BJ (cell line): ENCODE measurements around the gene OR51I2. TPM values are rescaled to one million over a fixed set of nuclear protein-coding genes. Genes with fewer than 3 reads are reported as not detected.

ENCODE experiments used
- CTCF ChIA-PET: fragments of 350-600 bp; formaldehyde crosslinking; extraction: SDS; loops from one replicate; lab custom pipeline; 2021; ENCODE audit warnings: antibody characterized with exemption, inconsistent platforms; lab: Yijun Ruan, JAX
- POLR2A ChIA-PET: fragments of 300-600 bp; sonication (Branson Sonifier 250); formaldehyde crosslinking; extraction: SDS; loops from one replicate; lab custom pipeline; 2021; ENCODE audit warnings: antibody characterized with exemption; lab: Charles Lee
- DNase-seq: peaks from one replicate; pipeline ENCODE4 v3.0.0-alpha.2; 2011; ENCODE audit warnings: low read depth
- H3K27me3 ChIP-seq: 2 replicates; pipeline ENCODE4 v1.6.0; 2011; ENCODE audit warnings: low read length; ENCODE audit not compliant: control insufficient read depth, insufficient read depth
- H3K36me3 ChIP-seq: 2 replicates; pipeline ENCODE4 v1.5.1; 2011; ENCODE audit warnings: low read length; ENCODE audit not compliant: control insufficient read depth, insufficient read depth
- H3K4me3 ChIP-seq: 2 replicates; pipeline ENCODE4 v1.5.1; 2011; ENCODE audit warnings: low read depth, mild to moderate bottlenecking, control low read depth, low read length
- polyA plus RNA-seq: library from polyadenylated mRNA; depleted of rRNA; stranded (reverse); fragments of >200 nt; gene quantifications from 2 replicates; pipeline ENCODE4 v1.2.3, GENCODE V29; 2011
- TF ChIP-seq, protein P1 (sequence below): IDR thresholded peaks from 2 replicates; pipeline ENCODE4 v1.5.1; 2011; ENCODE audit warnings: low read depth, mild to moderate bottlenecking, control low read depth, inconsistent platforms, low read length, moderate library complexity; ENCODE audit not compliant: insufficient read depth

OR51I2 gene
- polyA plus RNA-seq, 1 experiment: not detected

DNA sequence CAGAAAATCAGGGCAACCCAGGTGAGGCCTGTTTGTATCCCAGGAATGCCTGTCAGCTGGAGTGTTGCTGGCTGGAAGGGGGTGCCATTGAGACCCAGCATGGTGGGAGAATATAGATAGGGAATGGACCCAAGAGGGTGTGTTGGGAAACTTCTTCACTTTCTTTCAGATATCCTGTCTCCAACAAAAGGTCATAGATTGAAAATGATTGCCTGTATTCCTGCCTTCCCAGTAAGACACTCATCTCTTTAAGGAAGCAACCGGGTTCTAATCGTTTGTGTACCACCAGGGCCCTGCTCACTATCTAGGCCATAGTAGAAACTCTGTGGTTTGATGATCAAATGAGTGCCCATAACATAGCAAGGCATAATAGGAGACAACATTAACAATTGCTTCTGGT is 7.7 kb upstream of the OR51I2 start, which contains the start of gene OR51I1:
TSS of gene OR51I1 (minus strand) at position 101 of the 400 bp plus-strand sequence. CDS start at position 101, 0 bp downstream.
- no peak for DNase-seq
- TF ChIP-seq, protein P1, sequence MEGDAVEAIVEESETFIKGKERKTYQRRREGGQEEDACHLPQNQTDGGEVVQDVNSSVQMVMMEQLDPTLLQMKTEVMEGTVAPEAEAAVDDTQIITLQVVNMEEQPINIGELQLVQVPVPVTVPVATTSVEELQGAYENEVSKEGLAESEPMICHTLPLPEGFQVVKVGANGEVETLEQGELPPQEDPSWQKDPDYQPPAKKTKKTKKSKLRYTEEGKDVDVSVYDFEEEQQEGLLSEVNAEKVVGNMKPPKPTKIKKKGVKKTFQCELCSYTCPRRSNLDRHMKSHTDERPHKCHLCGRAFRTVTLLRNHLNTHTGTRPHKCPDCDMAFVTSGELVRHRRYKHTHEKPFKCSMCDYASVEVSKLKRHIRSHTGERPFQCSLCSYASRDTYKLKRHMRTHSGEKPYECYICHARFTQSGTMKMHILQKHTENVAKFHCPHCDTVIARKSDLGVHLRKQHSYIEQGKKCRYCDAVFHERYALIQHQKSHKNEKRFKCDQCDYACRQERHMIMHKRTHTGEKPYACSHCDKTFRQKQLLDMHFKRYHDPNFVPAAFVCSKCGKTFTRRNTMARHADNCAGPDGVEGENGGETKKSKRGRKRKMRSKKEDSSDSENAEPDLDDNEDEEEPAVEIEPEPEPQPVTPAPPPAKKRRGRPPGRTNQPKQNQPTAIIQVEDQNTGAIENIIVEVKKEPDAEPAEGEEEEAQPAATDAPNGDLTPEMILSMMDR: no peak
- ChIA-PET CTCF (no interaction called here), POLR2A (no interaction called here)
- Histone ChIP-seq H3K36me3 (no peaks in the 10 kb centered on the region), H3K4me3 (no peak within 1 kb of the TSS), H3K27me3 (no peaks in the 10 kb centered on the region)

DNA sequence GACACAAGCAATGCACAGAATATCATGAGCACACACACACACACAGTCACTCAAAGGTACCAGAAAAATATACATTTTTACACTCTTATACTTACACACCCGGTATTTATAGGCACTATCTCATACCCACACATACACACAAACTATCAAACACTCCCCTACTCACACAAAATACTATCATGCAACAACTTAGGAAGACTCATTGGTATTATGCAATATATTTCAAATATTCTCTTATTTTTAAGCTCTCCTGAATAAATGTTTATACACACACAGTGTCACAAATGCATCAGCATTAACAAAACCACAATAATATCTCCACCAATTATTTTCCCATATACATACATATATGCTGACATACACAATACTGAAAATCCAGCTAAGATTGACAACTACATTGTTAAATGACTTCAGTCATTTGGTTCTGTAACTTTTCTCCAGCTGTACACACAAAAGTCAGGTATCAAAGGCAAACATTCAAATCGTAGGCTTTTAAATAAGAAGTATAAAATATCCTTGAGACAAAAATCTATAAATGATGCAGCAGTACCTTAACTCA is 5.2 kb upstream of the OR51I2 start:
- TF ChIP-seq, protein P1: no peak
- Histone ChIP-seq H3K27me3 (no peaks in the 10 kb centered on the region), H3K4me3 (no peak overlapping the region), H3K36me3 (no peaks in the 10 kb centered on the region)
- no peak for DNase-seq
- ChIA-PET CTCF (no interaction called here), POLR2A (interaction anchor here (0.6 kb wide), 1 partner anchor 9 kb away, joined by 4 read pairs; no protein-coding TSS in a partner anchor)

DNA sequence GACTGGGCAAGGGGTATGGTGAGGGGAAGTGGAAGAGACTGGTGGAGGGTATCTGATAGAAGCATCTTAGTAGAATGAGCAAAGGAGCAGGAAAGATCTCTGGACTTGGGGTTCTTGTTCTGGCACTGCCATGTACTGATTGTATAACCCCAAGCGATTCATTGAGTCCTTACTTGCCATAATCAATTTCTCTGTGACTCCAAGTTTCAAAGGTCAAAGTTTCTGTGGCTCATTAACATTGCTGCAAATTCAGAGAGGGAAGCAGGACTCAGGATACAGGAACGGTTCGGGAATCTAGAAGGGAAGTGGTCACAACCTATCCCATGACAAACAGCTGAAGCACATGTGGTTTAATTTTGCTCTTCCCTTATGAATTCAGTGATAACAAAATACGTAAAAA is 309 bp downstream of the OR51I2 start:
- no peak for DNase-seq
- TF ChIP-seq, protein P1: no peak
- ChIA-PET POLR2A (no interaction called here), CTCF (no interaction called here)
- Histone ChIP-seq H3K27me3 (no peaks in the 10 kb centered on the region), H3K4me3 (no peak overlapping the region), H3K36me3 (no peaks in the 10 kb centered on the region)

DNA sequence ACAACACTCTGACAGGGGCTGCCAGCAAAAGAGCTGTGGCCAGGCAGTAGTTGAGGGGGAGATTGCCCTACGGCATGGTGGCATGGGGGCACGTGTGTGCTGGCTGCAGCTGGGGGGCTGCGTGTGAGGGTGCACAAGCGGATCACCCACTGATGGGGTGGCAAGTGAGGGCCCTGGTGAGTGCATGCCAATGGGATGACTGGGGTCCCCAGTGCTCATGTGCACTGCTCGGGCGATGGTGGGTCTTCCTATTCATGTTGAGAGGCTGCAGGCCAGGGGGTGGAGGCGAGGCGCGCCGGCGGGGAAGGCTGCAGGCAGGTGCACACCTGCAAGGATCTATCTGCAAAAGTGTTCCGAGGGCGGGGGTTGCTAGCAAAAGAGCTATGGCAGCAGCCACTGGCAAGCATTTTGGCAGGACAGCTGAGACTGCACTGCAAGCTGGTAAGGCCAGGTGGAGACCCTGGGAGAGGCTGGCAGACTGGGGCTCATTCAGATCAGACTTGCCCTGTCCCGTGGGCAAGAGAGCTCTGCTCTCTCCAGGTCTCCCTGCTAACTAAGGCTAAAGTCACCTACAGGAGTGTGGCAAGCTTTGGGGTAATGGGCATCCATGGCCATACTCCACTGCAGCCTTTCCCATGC is 12.0 kb downstream of the OR51I2 start:
- POLR2A ChIA-PET: no interaction called here
- no peaks in the 10 kb centered on the region for H3K36me3 ChIP-seq
- TF ChIP-seq, protein P1: no peak
- no peaks in the 10 kb centered on the region for H3K27me3 ChIP-seq
- CTCF ChIA-PET: no interaction called here
- no peak for DNase-seq
- H3K4me3 ChIP-seq: no peak overlapping the region

DNA sequence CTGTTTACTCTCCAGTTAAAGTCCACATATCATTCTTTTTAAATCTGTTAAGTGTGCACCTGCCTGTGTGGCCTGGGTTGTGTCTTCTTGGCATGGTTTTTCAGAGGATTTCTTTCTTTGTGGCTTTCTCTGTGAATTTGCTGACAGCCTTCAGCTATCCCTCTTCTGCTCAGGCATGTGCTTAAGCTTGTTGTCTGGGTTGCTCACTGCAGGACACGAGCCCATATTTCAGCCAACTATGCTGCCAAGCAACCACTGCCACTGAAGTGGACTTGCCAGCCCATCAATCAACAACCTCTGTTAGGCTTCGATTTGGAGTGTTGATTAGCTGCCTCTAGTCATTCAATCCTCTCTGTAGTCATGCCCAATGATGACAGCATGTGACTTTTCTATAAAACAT is 18.4 kb downstream of the OR51I2 start:
- Histone ChIP-seq H3K4me3 (no peak overlapping the region), H3K36me3 (no peaks in the 10 kb centered on the region), H3K27me3 (0 out of 2 replicates have a peak, but pooled peaks cover 2% of the 10 kb centered on the region)
- DNase-seq: no peak
- TF ChIP-seq, protein P1: no peak
- POLR2A ChIA-PET: no interaction called here
- CTCF ChIA-PET: interaction anchor here (1.2 to 1.4 kb wide), 2 partner anchors 8 to 19 kb away, joined by 3 to 6 read pairs; no protein-coding TSS in a partner anchor
